Astrocyte of the cerebellum (primary cell): Measurements from ENCODE around the gene TNNI2.

ENCODE experiments used
- DNase-seq: peaks from one replicate; pipeline ENCODE4 v3.0.0-alpha.2; 2011; ENCODE audit warnings: low read depth
- H3K4me3 ChIP-seq: 2 replicates; pipeline ENCODE4 v1.5.1; 2011; ENCODE audit warnings: mild to moderate bottlenecking, low read depth, low read length, moderate library complexity
- CTCF ChIP-seq: IDR thresholded peaks from 2 replicates; pipeline ENCODE4 v1.5.1; 2012; ENCODE audit warnings: low read length, low read depth, moderate library complexity, mild to moderate bottlenecking; ENCODE audit errors: missing control alignments
- in situ Hi-C: cut with HindIII; loops from 2 replicates; pipeline ENCODE4 v1.10.0; 2017; ENCODE audit warnings: low sequenced_read_pairs

TNNI2 gene

GRCh38 chr11:1825039-1825740 is 13.6 kb upstream of the TNNI2 start:
- TF ChIP-seq CTCF: peak; percentile 68
- no peak overlapping the region for H3K4me3 ChIP-seq
- in situ Hi-C loops: no loop called here
- no peak for DNase-seq

- no peak for TF ChIP-seq CTCF
- H3K4me3 ChIP-seq: no peak overlapping the region
- no peak for DNase-seq
- in situ Hi-C loops: no loop called here
Observed at GRCh38 chr11:1825785-1826451, 12.9 kb upstream of the TNNI2 start.

GRCh38 chr11:1826552-1827094 is 12.2 kb upstream of the TNNI2 start:
- peak; percentile 36 for TF ChIP-seq CTCF
- H3K4me3 ChIP-seq: no peak overlapping the region
- in situ Hi-C loops: no loop called here
- peak; percentile 63 for DNase-seq

- no peak for TF ChIP-seq CTCF
- H3K4me3 ChIP-seq: no peak overlapping the region
- in situ Hi-C loops: no loop called here
- peak; percentile 76 for DNase-seq
Observed at GRCh38 chr11:1827095-1827813, 11.5 kb upstream of the TNNI2 start.

GRCh38 chr11:1827931-1828330 is 10.8 kb upstream of the TNNI2 start:
- no peak overlapping the region for H3K4me3 ChIP-seq
- in situ Hi-C loops: no loop called here
- no peak for TF ChIP-seq CTCF
- DNase-seq: no peak

GRCh38 chr11:1828542-1828941 is 10.2 kb upstream of the TNNI2 start:
- in situ Hi-C loops: no loop called here
- DNase-seq: no peak
- no peak for TF ChIP-seq CTCF
- no peak overlapping the region for H3K4me3 ChIP-seq
